Naive B cell (primary cell): ENCODE data around the gene PDZRN4. TPM values are rescaled to one million over a fixed set of nuclear protein-coding genes. Genes with fewer than 3 reads are reported as not detected.
A peak's percentile ranks its signal among the peaks of the same experiment; 100 is the strongest.
"Not testable (repeated sequence)": the region's sequence is repeated elsewhere in the genome, so short reads cannot be mapped to it uniquely, and the experiment has no call there.

ENCODE experiments used
- ATAC-seq, 2 donors: fragments of 150-1000 bp; cut with Tn5 transposase; 2 replicates each; pipeline ENCODE4 v1.10.0; 2021; ENCODE audit warnings: low read depth in 2 of 2, mild to moderate bottlenecking in 2 of 2, moderate library complexity in 2 of 2
- DNase-seq: peaks from one replicate; pipeline ENCODE4 v3.0.0; 2022
- H3K27ac Mint-ChIP-seq, 6 donors: one replicate each; pipeline ENCODE4 v1.8.0; 2020 to 2022; ENCODE audit warnings: mild to moderate bottlenecking in 6 of 6, mixed read lengths in 6 of 6, moderate library complexity in 5 of 6, inconsistent platforms in 2 of 6
- H3K27me3 Mint-ChIP-seq, 3 donors: one replicate each; pipeline ENCODE4 v1.8.0; 2021 to 2022; ENCODE audit warnings: mixed read lengths in 3 of 3, mild to moderate bottlenecking in 1 of 3
- H3K36me3 Mint-ChIP-seq, 2 donors: one replicate each; pipeline ENCODE4 v1.8.0; 2020 to 2022; ENCODE audit warnings: mixed read lengths in 2 of 2, inconsistent platforms in 1 of 2, mild to moderate bottlenecking in 1 of 2
- H3K4me1 Mint-ChIP-seq, 3 donors: one replicate each; pipeline ENCODE4 v1.8.0; 2020 to 2022; ENCODE audit warnings: mixed read lengths in 3 of 3, inconsistent platforms in 1 of 3, mild to moderate bottlenecking in 1 of 3, moderate library complexity in 1 of 3
- H3K4me3 Mint-ChIP-seq, 8 donors: one replicate each; pipeline ENCODE4 v1.8.0; 2020 to 2022; ENCODE audit warnings: mild to moderate bottlenecking in 8 of 8, mixed read lengths in 8 of 8, moderate library complexity in 8 of 8, inconsistent platforms in 2 of 8
- H3K9me3 Mint-ChIP-seq, 7 donors: one replicate each; pipeline ENCODE4 v1.8.0; 2020 to 2022; ENCODE audit warnings: mixed read lengths in 7 of 7, mild to moderate bottlenecking in 5 of 7, inconsistent platforms in 2 of 7, moderate library complexity in 1 of 7
- polyA plus RNA-seq, 6 donors: library from polyadenylated mRNA; unstranded; fragments of 300-500 nt; fragmentation: Illumina TruSeq; gene quantifications; one replicate each; pipeline ENCODE4 v1.2.3, GENCODE V29; 2021; ENCODE audit warnings: low read depth in 6 of 6

Gene PDZRN4
- not detected for polyA plus RNA-seq

DNA sequence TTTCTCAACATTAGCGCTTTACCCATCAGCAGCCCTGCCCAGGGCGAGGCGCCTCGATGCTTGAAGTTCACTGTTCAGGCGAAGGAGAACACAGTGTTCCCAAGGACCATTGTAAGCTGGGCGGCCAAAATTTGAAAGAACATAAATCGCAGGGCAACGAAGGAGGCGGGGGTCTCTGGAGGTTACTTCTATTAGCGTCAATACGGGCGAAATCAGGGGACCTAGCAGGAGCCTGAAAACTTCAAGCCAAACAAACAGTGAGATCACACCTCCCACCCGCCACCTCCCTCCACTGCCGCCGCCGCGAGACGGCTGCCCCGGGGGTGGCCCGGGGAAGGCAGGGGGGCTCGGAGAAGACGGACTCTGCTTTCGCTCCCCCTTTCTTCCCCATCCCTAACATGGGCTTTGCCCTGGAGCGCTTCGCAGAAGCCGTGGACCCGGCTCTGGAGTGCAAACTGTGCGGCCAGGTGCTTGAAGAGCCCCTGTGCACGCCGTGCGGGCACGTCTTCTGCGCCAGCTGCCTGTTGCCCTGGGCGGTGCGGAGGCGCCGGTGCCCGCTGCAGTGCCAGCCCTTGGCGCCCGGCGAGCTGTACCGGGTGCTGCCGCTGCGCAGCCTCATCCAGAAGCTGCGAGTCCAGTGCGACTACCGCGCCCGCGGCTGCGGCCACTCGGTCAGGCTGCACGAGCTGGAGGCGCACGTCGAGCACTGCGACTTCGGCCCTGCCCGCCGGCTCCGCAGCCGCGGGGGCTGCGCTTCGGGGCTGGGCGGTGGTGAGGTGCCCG lies at the start of gene PDZRN4:
Gene PDZRN4 (plus strand): TSS at position 263 of the 783 bp plus-strand sequence.
- no peaks in the 10 kb centered on the region for H3K36me3 Mint-ChIP-seq
- H3K4me1 Mint-ChIP-seq: peaks cover 17 to 19% (median 17%) of the 10 kb centered on the region in 3 donors
- H3K27ac Mint-ChIP-seq: peak within 1 kb of the TSS in 1 of 6 donors; percentile 70
- no peak for DNase-seq
- ATAC-seq: peak in 1 of 2 donors; percentile 37
- no peaks in the 10 kb centered on the region for H3K9me3 Mint-ChIP-seq
- H3K4me3 Mint-ChIP-seq: peak within 1 kb of the TSS; percentile 16 to 82 (median 56)
- H3K27me3 Mint-ChIP-seq: peaks cover 33 to 39% (median 39%) of the 10 kb centered on the region in 3 donors

DNA sequence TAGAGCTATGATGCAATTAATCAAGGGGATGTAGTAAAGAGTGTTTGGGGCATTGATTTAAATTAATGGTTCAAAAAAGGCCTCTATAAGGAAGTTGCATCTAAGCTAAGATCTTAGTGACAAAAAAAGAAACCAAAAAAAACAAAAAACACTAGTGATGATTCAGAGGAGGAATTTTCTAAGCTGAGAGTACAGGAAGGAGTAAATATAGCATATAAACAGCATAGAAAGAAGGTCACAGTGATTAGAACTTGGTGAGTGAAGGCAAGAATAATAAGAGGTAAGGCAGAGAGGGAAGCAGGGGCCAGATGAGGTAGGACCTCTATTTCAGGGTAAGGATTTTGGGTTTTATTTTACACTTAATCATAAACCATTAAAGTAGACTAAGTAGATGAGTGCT lies 48.0 kb upstream of the PDZRN4 start:
- H3K27ac Mint-ChIP-seq: no peak overlapping the region
- ATAC-seq: no peak
- no peaks in the 10 kb centered on the region for H3K27me3 Mint-ChIP-seq
- H3K4me1 Mint-ChIP-seq: no peaks in the 10 kb centered on the region
- DNase-seq: no peak
- H3K4me3 Mint-ChIP-seq: no peak overlapping the region
- H3K36me3 Mint-ChIP-seq: no peaks in the 10 kb centered on the region
- H3K9me3 Mint-ChIP-seq: peaks cover 0 to 5% (median 0%) of the 10 kb centered on the region in 7 donors

DNA sequence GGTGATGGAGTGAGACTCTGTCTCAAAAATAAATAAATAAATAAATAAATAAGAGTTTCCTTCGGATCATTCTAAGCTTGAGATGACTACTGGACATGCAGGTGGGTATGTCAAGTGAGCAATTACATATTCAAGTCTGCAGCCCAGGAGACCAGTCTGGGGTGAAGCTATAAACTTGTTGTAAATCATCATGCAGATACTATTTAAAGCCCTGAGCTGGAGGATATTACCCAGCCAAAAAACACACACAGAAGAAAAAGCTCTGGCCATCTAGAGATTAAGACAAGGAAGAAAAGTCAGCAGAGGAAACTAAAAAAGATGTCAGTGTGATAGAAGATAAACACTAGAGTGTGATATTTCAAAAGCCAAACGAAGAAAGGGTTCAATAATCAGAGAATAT lies 47.0 kb upstream of the PDZRN4 start:
- Mint-ChIP-seq H3K27ac (no peak overlapping the region), H3K36me3 (no peaks in the 10 kb centered on the region), H3K9me3 (peaks cover 0 to 5% (median 0%) of the 10 kb centered on the region in 7 donors), H3K27me3 (no peaks in the 10 kb centered on the region), H3K4me1 (no peaks in the 10 kb centered on the region), H3K4me3 (no peak overlapping the region)
- DNase-seq (no peak), ATAC-seq (no peak)

DNA sequence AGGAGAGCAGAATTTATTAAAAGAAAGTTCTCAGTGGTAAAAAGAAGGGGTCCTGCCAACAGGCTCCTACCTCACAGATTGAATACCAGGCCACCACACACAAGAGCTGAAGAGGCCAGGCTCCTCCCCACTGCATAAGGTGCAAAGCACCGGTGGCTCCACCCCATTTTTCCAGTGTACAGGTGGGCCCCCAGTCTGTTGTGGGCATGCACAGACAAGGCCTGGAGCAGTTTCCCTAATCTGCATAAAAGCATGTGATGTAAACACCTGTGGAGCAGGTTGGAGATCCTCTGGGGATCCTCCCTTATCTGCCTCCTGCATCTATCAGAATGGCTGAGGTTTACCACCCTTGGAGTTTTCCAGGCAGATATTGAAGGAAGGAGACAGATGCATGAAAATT lies 45.7 kb upstream of the PDZRN4 start:
- peaks cover 0 to 5% (median 2%) of the 10 kb centered on the region in 7 donors for H3K9me3 Mint-ChIP-seq
- ATAC-seq (no peak), DNase-seq (no peak)
- no peaks in the 10 kb centered on the region for H3K36me3 Mint-ChIP-seq
- H3K4me3 Mint-ChIP-seq: no peak overlapping the region
- H3K4me1 Mint-ChIP-seq: no peaks in the 10 kb centered on the region
- no peaks in the 10 kb centered on the region for H3K27me3 Mint-ChIP-seq
- H3K27ac Mint-ChIP-seq: no peak overlapping the region

DNA sequence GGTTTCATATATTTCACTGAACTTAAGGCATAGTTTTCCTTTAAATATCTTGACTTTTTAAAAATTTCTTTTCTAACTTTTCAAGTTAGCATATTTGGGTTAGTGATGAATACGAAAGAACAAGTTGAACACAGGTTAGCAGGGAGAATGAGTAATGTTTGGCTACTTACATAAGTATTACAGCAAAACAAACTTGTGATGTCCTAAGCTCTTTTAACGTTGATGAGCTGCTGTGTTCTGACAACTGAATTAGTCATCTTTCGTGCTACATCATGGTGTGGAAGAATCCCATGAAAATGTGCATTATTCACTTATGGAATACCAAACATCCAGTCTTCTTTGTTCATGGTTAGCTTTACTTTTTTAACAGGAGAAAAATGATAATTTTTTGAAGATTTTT lies 36.3 kb upstream of the PDZRN4 start:
- DNase-seq: no peak
- no peak overlapping the region for H3K27ac Mint-ChIP-seq
- no peak for ATAC-seq
- no peaks in the 10 kb centered on the region for H3K4me1 Mint-ChIP-seq
- H3K4me3 Mint-ChIP-seq: no peak overlapping the region
- peaks cover 0 to 7% (median 4%) of the 10 kb centered on the region in 7 donors for H3K9me3 Mint-ChIP-seq
- H3K36me3 Mint-ChIP-seq: no peaks in the 10 kb centered on the region
- H3K27me3 Mint-ChIP-seq: no peaks in the 10 kb centered on the region

DNA sequence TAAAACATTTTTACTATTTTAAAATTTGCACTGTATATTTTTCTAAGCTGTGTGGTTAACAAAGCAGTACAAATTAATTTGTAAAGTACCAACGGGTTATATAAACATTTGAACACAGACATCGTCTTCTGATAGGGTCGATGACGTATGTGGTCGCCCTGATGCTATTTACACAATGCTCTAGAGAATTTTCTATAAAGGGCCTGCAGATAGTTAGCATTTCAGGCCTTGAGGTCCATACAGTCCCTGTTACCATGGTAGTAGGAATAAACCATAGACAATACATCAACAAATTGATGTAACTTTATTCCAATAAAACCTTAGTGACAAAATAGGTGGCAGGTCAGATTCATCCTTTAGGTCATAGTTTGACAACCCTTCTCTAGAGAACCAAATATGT lies 25.7 kb upstream of the PDZRN4 start:
- ATAC-seq: no peak
- H3K27me3 Mint-ChIP-seq: no peaks in the 10 kb centered on the region
- peak overlapping the region in 1 of 6 donors; percentile 71 for H3K27ac Mint-ChIP-seq
- no peaks in the 10 kb centered on the region for H3K36me3 Mint-ChIP-seq
- H3K4me1 Mint-ChIP-seq: no peaks in the 10 kb centered on the region
- H3K9me3 Mint-ChIP-seq: peaks cover 0 to 7% (median 3%) of the 10 kb centered on the region in 7 donors
- no peak overlapping the region for H3K4me3 Mint-ChIP-seq
- DNase-seq: no peak

DNA sequence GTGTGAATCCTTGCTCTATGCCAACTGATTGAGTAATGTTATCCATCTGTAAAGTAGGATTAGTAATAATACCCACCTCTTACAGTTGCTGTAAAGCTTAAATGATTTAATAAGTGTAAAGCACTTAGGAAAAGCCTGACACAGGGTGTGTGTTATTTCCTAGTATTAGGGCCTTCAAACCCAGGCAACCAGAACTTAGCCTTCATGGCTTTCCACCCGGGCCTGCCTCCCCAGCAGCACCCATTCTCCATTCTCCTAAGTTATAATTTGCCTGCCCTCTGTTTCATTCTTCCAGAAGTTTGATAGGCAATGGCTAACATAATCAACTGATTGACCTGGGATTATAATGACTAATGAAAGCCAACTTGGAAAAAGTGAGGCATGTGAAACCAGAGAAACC lies 20.4 kb upstream of the PDZRN4 start:
- no peaks in the 10 kb centered on the region for H3K36me3 Mint-ChIP-seq
- no peak overlapping the region for H3K4me3 Mint-ChIP-seq
- peaks cover 0 to 5% (median 0%) of the 10 kb centered on the region in 3 donors for H3K27me3 Mint-ChIP-seq
- ATAC-seq (no peak), DNase-seq (no peak)
- H3K27ac Mint-ChIP-seq: no peak overlapping the region
- no peaks in the 10 kb centered on the region for H3K4me1 Mint-ChIP-seq
- H3K9me3 Mint-ChIP-seq: peaks cover 0 to 7% (median 0%) of the 10 kb centered on the region in 7 donors

DNA sequence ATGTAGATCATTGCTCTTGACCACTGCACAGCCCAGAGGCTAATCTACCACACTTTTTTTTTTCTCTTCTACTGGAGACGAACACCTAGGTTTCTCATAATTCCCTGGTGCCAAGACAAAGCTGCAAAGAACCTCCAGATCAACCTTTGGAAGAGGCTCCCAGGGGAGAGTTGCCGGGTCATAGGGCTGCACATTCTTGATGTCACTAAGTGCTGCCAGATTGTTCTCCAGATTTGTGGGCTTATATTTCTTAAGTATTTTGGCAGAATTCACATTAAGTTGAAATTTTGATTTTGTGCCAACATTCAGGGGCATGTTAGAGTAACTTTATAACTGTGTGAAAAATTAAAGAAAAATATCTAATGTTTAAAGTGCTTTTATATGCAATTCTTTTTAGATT lies 13.5 kb upstream of the PDZRN4 start:
- H3K4me3 Mint-ChIP-seq: no peak overlapping the region
- H3K4me1 Mint-ChIP-seq: no peaks in the 10 kb centered on the region
- no peak overlapping the region for H3K27ac Mint-ChIP-seq
- H3K27me3 Mint-ChIP-seq: peaks cover 0 to 13% (median 0%) of the 10 kb centered on the region in 3 donors
- ATAC-seq (no peak), DNase-seq (no peak)
- peaks cover 0 to 3% (median 0%) of the 10 kb centered on the region in 7 donors for H3K9me3 Mint-ChIP-seq
- no peaks in the 10 kb centered on the region for H3K36me3 Mint-ChIP-seq

DNA sequence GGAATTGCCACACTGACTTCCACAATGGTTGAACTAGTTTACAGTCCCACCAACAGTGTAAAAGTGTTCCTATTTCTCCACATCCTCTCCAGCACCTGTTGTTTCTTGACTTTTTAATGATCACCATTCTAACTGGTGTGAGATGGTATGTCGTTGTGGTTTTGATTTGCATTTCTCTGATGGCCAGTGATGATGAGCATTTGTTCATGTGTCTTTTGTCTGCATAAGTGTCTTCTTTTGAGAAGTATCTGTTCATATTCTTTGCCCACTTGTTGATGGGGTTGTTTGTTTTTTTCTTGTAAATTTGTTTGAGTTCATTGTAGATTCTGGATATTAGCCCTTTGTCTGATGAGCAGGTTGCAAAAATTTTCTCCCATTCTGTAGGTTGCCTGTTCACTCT lies 8.6 kb upstream of the PDZRN4 start:
- not testable (repeated sequence) for ATAC-seq, H3K4me1 Mint-ChIP-seq, H3K4me3 Mint-ChIP-seq, H3K27ac Mint-ChIP-seq, H3K27me3 Mint-ChIP-seq, DNase-seq, H3K36me3 Mint-ChIP-seq, H3K9me3 Mint-ChIP-seq

DNA sequence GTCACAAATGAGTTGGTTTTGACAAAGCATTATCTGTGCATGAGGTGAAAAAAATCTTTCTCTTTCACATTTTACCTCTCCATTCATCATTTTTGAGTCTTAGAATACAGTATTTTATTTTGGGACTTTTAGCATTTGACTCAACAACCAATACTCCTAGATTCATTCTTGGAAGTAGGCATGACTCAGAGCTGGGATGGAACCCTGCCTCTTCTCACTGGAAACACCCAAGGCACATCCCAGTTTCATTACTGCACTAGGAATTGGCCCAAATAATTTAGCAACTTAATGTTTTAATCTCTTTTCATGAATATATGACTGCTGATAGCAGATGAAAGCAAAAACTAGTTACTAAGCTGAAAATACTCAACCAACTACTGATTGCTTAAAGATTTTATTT lies 3.3 kb upstream of the PDZRN4 start:
- Mint-ChIP-seq H3K9me3 (peaks cover 0 to 3% (median under 1%) of the 10 kb centered on the region in 7 donors), H3K4me3 (no peak overlapping the region), H3K27me3 (peaks cover 25 to 38% (median 32%) of the 10 kb centered on the region in 3 donors), H3K27ac (no peak overlapping the region), H3K4me1 (peaks cover 12 to 19% (median 15%) of the 10 kb centered on the region in 3 donors), H3K36me3 (no peaks in the 10 kb centered on the region)
- DNase-seq (no peak), ATAC-seq (no peak)

DNA sequence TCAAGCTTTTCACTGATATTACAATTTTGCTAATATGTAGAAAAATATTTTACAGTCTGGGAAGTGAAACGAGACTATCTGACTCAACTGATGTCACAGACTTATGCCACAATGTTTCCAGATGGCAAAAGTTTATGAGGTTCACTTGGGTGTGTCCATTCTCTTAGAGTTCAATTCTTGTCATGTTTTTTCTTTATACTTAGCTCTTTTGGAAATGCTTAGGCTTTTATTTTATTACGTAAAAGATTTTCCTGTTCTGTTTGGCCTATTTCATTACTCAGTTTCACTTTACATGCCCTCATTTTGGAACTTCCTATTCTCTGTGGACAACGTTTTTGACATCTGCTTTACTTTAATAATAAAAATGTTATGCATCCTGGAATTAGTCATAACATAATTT lies 2.1 kb upstream of the PDZRN4 start:
- H3K4me3 Mint-ChIP-seq: no peak overlapping the region
- no peaks in the 10 kb centered on the region for H3K36me3 Mint-ChIP-seq
- DNase-seq (no peak), ATAC-seq (no peak)
- H3K4me1 Mint-ChIP-seq: peaks cover 17 to 19% (median 17%) of the 10 kb centered on the region in 3 donors
- peaks cover 33 to 44% (median 39%) of the 10 kb centered on the region in 3 donors for H3K27me3 Mint-ChIP-seq
- H3K27ac Mint-ChIP-seq: no peak overlapping the region
- H3K9me3 Mint-ChIP-seq: peaks cover 0 to 3% (median 0%) of the 10 kb centered on the region in 7 donors

DNA sequence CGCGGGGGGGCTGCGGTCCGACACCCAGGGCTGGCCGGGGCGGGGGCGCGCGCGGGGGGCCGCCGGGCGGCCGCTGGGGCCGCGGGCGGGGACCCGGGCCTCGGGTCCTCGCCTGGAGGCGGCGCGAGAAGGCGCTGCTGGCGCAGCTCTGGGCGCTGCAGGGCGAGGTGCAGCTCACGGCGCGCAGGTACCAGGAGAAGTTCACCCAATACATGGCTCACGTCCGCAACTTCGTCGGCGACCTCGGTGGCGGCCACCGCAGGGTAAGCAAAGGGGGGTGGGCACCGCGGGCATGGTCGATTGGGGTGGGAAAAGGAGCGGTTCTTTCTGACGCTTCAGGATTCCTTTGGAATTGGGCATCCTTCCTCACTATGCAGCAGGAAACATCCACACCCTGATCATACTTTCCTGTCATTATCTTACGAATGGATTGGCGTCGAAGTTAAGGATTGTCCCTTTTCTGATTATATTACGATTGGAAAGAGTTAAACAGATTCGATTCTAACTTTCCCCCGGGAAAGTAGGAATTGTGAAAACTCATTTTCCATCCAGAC lies 798 bp downstream of the PDZRN4 start:
- DNase-seq (no peak), ATAC-seq (no peak)
- Mint-ChIP-seq H3K9me3 (no peaks in the 10 kb centered on the region), H3K27me3 (peaks cover 33 to 39% (median 39%) of the 10 kb centered on the region in 3 donors), H3K27ac (no peak overlapping the region), H3K36me3 (no peaks in the 10 kb centered on the region), H3K4me1 (peaks cover 17 to 19% (median 17%) of the 10 kb centered on the region in 3 donors), H3K4me3 (peak overlapping the region in 6 of 8 donors; percentile 12 to 70 (median 52))

DNA sequence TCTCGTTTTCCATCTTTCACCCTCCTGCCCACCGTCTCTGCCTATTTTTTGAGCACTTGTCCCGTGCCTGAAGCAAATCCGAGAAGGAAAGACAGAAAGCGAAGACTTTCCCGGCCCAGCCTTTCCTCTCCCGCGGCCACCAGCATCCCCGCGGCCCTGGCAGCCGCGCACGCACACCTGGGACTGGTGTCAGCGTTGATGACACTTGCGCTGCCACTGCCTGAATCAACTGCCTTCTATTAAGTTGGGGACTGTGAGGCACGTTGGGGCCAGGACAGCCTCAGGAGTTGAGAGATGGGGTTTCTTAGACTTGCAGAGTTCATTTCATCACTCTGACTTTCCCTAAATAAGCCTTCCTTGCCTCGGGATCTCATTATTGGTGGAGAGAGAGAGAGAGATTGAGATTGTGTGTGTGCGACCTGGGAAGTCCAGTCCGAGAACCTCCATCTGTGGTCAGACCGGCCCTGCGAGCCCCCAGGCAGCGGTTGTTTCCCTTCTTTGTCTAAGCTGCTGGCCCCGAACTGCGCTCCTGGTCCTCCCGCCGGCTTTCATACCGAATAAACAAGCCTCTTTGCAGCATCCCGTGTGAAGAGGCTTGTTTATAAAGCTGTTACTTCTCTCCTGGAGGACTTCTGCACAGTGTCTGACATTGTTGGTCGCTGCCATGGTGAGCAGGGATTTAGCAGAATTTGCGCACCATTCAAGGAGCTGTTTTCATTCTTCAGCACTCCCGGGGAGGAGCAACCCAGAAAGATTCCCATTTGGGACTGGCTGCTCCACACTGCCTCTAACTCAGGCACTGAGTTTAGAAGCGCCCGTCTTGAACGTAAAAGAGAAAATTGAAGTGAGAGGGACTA lies 1.5 kb downstream of the PDZRN4 start:
- Mint-ChIP-seq H3K36me3 (no peaks in the 10 kb centered on the region), H3K4me3 (peak overlapping the region; percentile 12 to 70 (median 52)), H3K4me1 (peaks cover 17 to 19% (median 17%) of the 10 kb centered on the region in 3 donors), H3K9me3 (no peaks in the 10 kb centered on the region), H3K27ac (no peak overlapping the region), H3K27me3 (peaks cover 33 to 39% (median 39%) of the 10 kb centered on the region in 3 donors)
- ATAC-seq (peak in 1 of 2 donors; percentile 23), DNase-seq (no peak)
